Skeletal muscle cell (primary cell): ENCODE results near the gene RFWD3.
"Not testable (repeated sequence)": the region's sequence is repeated elsewhere in the genome, so short reads cannot be mapped to it uniquely, and the experiment has no call there.

Experiments
- DNase-seq: peaks from one replicate; pipeline ENCODE4 v3.0.0-alpha.2; 2010; ENCODE audit warnings: low read depth
- H3K4me3 ChIP-seq: 2 replicates; pipeline ENCODE4 v1.5.1; 2011; ENCODE audit warnings: low read depth, mild to moderate bottlenecking, control low read depth, low read length, moderate library complexity

RFWD3 gene

DNA sequence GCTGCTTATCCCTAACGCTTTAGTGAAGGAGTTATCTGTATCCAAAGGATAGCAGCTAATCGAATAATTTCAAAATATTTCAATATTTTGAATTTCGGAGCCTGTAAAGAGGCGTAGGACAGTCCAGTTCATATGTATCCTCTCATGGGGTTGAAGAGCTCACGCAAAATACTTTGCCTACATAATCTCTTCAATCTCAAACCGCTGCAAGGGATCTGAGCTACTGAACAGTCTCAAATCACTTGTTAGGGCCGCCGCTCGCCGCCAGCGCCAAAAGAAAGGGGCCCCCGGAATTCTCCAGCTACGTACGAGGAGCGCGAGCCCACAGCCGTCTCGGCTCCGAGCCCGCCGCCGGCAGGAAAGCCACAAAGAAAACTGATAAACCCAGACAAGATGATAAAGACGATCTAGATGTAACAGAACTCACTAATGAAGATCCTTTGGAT, 601 bp upstream of the RFWD3 start:
- no peak for DNase-seq

DNA sequence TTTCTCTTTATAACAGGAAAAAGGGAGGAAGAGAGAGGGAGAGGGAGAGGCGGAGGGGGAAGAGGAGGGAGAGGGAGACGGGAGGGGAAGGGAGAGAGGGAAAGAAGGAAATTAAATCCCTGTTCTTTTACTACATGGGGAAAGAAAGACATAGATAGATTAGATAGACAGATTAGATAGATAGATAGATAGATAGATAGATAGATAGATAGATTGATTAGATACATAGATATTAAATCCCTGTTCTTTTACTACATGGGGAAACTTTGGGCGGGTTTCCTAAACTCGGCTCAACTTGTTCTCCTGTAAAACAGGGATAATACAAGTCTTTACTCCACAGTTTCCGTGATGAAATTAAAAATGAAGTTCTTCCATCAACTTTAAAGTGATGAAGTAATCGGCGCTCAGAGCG, 661 bp downstream of the RFWD3 start:
- peak overlapping the region; percentile 93 for H3K4me3 ChIP-seq
- no peak for DNase-seq

More for the DNA sequence above, 601 bp upstream of the RFWD3 start:
- H3K4me3 ChIP-seq, result peak overlapping the region; percentile 61

DNA sequence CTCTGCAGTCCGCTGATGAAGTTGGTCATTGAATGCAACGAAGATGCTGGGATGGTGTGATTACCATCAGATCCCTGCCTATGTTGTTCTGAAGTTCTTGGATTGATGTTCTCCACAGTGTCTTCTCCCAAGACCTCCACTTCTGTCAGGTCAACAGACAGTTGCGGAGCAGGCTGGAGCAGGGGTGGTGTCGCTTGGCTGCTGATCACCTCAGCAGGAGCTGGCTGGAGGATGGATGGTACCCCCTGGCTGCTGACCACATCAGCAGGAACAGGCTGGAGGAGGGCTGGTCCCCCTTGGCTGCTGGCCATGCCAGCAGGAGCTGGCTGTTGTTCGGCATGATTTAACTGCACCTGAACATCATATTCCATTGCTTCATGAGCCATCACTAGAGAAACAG, 5.6 kb downstream of the RFWD3 start:
- no peak for DNase-seq
- no peak overlapping the region for H3K4me3 ChIP-seq

DNA sequence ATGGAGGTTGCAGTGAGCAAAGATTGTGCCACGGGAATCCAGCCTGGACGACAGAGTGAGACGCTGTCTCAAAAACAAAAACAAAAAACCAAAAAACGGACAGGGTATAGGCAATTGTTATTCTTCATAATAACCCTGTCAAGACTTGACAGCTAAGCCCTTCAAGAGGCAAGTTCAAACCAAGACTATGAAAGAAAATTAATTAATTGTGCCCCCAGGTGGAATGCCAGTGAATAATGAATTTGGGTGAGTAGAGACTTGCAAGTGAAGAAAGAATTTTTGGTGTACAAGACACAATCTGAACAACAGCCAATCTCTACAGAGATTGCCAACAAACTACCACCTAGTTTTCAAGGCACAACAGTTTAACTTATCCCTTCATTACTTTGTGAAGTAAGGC, 6.3 kb downstream of the RFWD3 start:
- DNase-seq, result no peak
- no peak overlapping the region for H3K4me3 ChIP-seq

DNA sequence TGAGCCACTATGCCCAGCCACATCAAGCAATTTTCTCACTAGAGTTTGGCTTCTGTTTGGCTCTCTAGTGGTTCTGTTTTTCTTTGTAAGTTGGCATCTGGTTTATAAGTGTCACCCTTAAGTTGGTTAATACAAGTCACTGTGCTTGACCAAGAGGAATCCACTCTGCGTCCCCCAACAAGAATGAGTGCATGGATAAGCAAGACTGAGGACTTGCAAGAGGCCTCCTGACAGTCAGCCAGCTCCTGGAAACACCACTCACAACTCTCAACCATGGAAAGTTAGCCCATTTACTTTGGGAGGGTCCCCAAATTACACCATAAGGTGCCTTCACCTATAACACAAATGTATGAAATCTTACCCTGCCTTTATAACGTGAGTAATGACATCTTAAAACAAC, 7.6 kb downstream of the RFWD3 start:
- no peak overlapping the region for H3K4me3 ChIP-seq
- DNase-seq, result no peak

DNA sequence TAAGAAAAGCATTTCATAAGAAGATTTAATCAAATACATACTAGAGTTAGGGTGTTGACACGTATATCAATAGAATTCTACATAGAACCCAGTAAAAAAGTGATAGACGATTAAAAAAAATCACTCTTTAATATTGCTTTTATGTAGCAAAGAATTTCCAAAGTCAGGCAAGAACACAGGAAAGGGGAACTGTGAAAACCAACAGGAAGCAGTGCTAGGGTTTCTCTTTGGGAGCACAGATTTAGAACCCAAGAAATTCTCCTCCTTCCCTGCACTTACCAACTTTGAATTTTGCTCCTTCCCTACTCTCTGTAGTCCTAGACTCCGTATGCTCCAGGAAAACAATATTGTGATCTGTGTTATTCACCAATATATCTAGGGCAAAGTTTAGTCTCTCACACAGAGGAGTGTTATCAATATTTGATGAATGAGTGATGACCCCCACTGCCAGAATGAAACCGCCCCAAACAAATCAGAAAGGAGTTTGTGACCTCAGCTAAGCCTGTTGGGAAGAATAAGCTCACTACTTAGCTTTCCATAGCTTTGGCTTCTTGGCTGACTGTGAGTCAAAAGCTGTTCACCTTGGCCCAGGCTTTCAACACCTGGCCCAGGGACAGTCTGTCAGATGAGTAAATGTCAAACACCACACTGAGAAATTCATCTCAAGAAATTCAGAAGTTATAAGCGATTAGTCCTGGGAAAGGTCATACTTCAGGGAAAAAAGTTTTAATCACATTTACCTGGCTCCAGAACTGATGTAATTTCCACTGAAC, 8.6 kb downstream of the RFWD3 start:
- no peak overlapping the region for H3K4me3 ChIP-seq
- no peak for DNase-seq

DNA sequence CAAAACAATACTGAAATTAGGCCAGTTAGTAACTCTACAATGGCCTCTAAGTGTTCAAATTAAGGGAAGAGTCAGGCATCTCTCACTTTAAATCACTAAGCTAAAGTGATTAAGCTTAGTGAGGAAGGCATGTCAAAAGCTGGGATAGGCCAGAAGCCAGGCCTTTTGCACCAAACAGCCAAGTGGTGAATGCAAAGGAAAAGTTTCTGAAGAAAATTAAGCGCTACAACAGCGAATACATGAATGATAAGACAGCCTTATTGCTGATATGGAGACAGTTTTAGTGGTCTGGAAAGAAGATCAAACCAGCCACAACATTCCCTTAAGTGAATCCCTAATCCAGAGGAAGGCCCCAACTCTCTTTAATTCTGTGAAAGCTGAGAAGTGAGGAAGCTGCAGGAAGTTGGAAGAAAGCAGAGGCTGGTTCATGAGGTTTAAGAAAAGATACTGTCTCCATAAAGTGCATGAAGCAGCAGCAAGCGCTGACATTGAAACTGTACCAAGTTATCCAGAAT, 12.1 kb downstream of the RFWD3 start:
- DNase-seq, result no peak
- no peak overlapping the region for H3K4me3 ChIP-seq

DNA sequence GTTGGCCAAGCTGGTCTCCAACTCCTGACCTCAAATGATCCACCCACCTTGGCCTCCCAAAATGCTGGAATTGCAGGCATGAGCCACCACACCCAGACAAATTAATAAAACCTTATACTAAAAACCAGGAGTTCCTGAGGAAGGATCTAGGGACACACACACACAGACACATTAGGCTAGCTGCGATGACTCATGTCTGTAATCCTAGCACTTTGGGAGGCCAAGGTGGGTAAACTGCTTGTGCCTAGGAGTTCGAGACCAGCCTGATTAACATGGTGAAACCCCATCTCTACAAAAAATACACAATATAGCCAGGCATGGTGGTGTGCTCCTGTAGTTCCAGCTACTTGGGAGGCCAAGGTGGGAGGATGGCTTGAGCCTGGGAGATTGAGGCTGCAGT, 13.8 kb downstream of the RFWD3 start:
- H3K4me3 ChIP-seq, DNase-seq: not testable (repeated sequence)

DNA sequence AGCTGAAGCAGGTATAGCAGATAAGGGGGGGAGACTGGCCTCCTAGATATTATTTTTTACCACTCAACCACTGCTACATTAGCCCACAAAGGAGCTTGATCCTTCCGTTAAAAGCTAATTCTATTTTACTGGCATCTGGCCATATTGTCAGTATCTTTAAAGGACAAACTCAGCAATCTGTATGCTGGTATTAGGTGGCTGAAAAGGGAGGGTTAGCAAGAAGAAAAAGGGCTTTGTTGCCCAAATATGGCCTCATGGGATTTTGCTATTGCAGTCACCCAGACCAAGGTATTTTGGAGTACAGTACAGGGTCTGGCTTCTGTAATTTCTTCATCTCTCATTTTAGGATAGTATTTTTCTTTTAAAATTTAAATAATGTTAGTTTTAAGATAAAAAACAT, 14.4 kb downstream of the RFWD3 start:
- DNase-seq, result no peak
- H3K4me3 ChIP-seq, result no peak overlapping the region

DNA sequence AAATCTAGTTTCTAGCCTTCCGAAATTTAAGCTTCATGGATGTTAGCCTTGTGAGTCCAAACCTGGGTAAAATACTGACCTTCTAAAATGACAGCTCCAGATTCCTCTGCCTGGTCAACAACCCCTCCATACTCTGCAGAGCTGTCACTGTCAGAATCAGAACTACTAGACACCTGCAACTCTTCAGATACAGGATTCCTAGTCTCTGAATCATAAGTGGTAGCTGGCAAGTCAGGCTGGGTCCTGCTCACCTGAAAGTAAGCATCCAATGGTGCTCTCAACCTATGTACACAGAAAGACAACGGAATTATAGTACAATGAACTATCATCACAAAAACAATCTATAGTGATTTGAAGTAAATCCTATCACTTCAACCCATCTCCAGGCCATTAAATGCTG, 14.8 kb downstream of the RFWD3 start:
- no peak for DNase-seq
- H3K4me3 ChIP-seq, result no peak overlapping the region

DNA sequence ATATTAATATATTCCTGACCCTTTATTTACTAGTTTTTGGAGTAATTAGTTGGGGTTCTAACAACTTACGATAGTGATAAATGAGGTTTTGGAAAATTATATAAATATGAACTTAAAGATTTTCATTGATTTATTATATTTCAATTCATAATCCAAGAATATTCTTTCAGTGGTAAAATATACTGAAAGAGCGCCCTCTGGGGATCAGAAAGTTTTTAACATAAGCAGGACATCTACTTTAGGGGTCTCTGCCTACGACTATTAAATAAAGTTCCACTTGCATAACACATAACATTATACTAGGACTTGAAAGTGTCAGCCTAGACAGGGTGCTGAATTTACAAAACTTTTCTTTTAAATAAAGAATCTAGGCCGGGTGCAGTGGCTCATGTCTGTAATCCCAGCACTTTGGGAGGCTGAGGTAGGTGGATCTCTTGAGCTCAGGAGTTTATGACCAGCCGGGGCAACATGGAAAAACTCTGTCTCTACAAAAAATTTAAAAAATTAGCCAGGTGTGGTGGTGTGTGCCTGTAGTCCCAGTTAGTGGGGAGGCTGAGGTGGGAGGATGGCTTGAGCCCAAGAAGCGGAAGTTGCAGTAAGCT, 15.6 kb downstream of the RFWD3 start:
- no peak overlapping the region for H3K4me3 ChIP-seq
- DNase-seq, result no peak

DNA sequence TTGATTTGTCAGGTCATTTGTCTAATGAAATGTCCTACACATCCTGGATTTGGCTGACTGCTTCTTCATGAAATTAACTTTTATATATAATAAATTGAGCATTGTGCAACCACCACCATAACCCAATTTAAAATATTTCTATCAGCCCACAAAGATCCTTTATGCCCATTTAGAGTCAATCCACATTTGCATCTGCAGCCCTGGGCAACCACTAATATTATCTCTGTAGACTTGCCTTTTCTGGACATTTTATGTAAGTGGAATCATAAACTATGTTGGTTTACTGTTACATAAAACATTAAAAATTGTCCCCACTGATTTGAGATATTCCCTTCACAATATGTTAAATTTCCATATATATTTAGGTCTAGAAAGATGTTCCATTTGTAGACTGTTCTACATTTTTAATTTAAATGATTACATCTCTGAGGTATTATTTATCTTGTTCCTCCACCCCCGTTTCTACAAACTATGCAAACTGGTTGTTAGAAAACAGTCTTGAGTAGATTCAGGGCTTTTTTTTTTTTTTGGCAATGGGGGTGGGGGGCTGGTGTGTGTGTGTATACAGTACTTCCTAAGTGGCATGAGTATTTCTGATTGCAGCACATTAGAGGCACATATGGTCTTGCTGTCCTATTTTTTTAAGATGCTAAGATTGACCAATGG, 16.7 kb downstream of the RFWD3 start:
- H3K4me3 ChIP-seq, result no peak overlapping the region
- DNase-seq, result no peak

DNA sequence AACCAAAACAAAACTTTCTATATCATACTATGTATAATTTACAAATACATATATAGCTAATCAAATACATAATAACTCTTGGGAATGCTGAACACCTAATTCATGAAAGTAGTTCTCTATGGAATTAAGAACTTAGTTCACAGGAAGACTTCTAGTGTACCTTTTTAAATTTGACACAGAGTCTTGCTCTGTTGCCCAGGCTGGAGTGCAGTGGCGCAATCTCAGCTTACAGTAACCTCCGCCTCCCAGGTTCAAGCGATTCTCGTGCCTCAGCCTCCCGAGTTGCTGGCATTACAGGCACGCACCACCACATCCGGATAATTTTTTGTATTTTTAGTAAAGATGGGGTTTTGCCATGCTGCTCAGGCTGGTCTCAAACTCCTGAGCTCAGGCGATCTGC, 24.7 kb downstream of the RFWD3 start:
- no peak overlapping the region for H3K4me3 ChIP-seq

DNA sequence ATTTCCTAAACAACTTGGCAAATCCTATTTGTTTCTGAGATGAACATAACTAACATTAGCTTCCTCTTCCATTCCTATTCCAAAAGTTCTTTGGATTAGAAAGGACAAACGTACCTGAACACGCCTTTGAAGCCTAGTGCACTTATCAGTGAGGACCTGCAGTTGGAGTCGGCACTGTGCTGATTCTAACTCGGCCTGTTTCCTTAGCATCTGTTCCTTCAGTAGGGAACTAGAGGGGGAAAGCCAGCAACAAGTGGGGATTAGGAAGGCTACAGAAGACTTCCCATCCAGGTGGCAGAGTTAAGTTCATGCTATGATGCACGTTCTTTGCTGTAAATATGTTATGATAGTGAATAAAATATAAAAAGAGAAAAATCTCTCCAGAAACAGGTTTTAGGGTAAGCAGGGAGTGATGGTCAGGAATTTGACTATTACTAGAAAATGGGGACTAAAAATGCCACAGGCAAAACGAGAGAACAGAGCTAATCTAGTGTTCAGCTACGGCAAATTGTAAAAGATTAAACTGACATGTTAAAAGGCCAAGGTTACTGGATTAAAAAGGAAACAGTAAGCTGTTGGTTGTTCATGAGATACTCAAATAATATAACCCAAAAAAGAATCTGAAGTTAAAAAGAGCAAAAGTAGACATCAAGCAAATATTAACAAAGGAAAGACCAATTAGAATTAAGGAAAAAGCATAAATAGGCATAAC, 28.8 kb downstream of the RFWD3 start:
- no peak for DNase-seq
- no peak overlapping the region for H3K4me3 ChIP-seq

More for the DNA sequence above, 24.7 kb downstream of the RFWD3 start:
- DNase-seq, result no peak

DNA sequence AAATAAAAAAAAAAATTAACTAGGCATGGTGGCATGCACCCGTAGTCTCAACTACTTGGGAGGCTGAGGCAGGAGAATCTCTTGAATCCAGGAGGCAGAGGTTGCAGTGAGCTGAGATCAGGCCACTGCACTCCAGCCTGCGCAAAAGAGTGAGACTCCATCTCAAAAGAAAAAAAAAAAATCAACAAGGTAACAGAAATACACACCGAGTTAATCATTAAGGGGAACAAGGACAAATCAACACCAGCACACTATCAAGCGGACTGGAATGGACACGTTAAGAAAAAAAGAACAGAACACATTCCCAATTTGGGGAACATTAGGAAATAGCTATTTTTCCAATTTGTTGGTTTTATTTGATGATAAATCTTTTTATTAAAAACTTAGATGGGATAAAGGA, 31.4 kb downstream of the RFWD3 start:
- H3K4me3 ChIP-seq, result no peak overlapping the region
- no peak for DNase-seq

DNA sequence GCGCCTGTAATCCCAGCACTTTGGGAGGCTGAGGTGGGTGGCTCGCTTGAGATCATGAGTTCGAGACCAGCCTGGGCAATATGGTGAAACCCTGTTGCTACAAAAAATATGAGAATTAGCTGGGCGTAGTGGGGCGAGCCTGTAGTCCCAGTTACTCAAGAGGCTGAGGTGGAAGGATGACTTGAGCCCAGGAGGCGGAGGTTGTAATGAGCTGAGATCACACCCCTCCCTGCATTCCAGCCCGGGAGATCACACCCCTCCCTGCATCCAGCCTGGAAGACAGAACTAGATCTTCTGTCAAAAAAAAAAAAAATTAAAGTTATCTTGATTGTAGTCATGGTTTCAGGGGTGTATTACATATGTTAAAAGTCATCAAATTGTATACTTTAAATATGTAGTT, 33.0 kb downstream of the RFWD3 start:
- H3K4me3 ChIP-seq, result no peak overlapping the region
- no peak for DNase-seq

DNA sequence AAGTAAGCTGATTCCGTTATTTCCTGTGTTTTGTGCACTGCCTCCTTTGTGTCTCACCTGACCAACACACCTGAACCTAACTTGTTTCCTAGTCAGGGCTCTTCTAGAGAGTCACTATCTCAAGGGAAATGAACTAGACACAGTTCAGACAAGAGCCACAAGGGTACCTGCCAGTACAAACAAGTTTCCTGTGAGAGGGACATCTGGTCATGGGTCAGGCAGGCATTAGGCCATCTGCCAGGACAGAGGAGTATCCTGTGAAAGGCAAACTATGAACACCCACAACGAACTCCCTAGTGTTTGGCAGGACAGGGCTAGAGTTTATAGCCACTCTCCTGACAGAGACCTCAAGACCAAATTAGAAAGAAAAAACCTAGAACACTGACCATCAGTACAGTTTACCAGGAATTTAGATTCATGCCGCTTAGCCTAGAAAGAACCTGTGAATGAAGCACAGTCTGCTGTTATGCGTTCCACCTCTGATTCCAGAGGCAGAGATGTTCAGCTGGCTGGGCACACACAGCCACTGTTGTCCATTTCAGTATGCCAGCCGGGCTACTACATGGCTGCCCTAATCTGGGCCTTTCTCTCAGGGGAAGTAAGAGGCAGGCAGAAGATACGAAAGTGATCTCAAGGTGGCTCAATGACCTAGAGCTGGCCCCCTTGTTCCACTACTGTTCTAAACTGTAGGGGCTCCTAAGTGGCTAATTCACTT, 39.0 kb downstream of the RFWD3 start:
- no peak for DNase-seq
- H3K4me3 ChIP-seq, result no peak overlapping the region

DNA sequence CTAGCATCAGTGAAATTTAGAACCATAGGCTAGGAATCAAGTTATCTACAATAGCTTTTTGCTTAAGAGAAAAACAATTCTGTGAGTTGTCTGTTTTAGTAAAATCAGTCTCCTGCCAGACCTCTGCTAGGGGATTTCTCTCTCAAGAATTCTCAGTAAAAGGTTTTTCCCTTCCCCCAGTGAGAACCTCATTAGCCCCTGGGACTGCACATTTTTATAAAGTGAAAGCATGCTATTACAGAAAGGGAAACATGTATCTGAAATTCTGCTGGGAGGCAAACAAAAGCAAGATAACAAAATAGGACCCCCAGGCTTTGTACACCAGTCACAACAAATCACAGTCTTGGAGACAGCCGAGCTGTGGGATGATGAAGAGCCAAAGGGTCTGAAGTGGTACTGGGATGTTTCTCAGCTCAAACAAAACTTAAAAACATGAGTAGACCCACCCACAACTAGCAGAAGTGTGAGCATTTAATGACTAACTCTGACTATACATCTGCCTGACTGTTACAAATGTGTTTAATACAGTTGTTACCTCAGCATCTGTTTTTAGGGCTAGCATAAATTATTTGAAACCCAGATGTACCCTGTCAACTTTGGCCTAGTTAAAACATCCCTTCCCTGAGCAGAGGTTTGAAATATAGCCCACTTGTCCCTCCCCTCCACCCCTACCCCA, 39.8 kb downstream of the RFWD3 start:
- DNase-seq, result no peak
- no peak overlapping the region for H3K4me3 ChIP-seq
